Cardiac muscle cell (in vitro differentiated cells and primary cell): ENCODE results near the gene RGL2. TPM values are rescaled to one million over a fixed set of nuclear protein-coding genes. Genes with fewer than 3 reads are reported as not detected.
A peak's percentile ranks its signal among the peaks of the same experiment; 100 is the strongest.

Source experiments
- DNase-seq, 2 donors: peaks; one replicate each; pipeline versions ENCODE4 v3.0.0 to v3.0.0-alpha.2; 2010 to 2017; ENCODE audit warnings: low read depth in 1 of 2, low spot score in 1 of 2
- H3K27ac ChIP-seq: fragments of 200-600 bp; sonication (generic); 2 replicates; pipeline ENCODE4 v1.5.1; 2016
- H3K27me3 ChIP-seq: fragments of 200-600 bp; sonication (generic); 2 replicates; pipeline ENCODE4 v1.6.0; 2016; ENCODE audit warnings: control low read depth
- H3K36me3 ChIP-seq: fragments of 200-600 bp; sonication (generic); 2 replicates; pipeline ENCODE4 v1.5.1; 2016; ENCODE audit warnings: control low read depth
- H3K4me1 ChIP-seq: fragments of 200-600 bp; sonication (generic); 2 replicates; pipeline ENCODE4 v1.8.1; 2017; ENCODE audit warnings: low read depth, mild to moderate bottlenecking, mixed run types
- H3K4me3 ChIP-seq: fragments of 200-600 bp; sonication (generic); 2 replicates; pipeline ENCODE4 v1.5.1; 2016; ENCODE audit warnings: mild to moderate bottlenecking
- H3K9me3 ChIP-seq: fragments of 200-600 bp; sonication (generic); 2 replicates; pipeline ENCODE4 v1.5.1; 2017; ENCODE audit warnings: low read depth, mild to moderate bottlenecking, control low read depth
- polyA plus RNA-seq: library from polyadenylated mRNA; unstranded; fragments of >200 nt; fragmentation: Nextera tagmentation; extraction: Ambion mirVana; gene quantifications from 2 replicates; pipeline ENCODE4 v1.2.1, GENCODE V29; 2016
- total RNA-seq: library from RNA; depleted of rRNA; stranded (reverse); fragments of >200 nt; gene quantifications from 2 replicates; pipeline ENCODE4 v1.2.3, GENCODE V29; 2016
- TF ChIP-seq, protein P1 (sequence below): IDR thresholded peaks from 2 replicates; pipeline ENCODE4 v1.5.1; 2012; ENCODE audit warnings: low read depth, mild to moderate bottlenecking, low read length

Gene RGL2
- total and polyA plus RNA-seq, 2 experiments from 2014 or later, result 86.1 to 89.8 TPM

GRCh38 chr6:33251395-33252012 is 47.2 kb downstream of the RGL2 start:
- TF ChIP-seq, protein P1, sequence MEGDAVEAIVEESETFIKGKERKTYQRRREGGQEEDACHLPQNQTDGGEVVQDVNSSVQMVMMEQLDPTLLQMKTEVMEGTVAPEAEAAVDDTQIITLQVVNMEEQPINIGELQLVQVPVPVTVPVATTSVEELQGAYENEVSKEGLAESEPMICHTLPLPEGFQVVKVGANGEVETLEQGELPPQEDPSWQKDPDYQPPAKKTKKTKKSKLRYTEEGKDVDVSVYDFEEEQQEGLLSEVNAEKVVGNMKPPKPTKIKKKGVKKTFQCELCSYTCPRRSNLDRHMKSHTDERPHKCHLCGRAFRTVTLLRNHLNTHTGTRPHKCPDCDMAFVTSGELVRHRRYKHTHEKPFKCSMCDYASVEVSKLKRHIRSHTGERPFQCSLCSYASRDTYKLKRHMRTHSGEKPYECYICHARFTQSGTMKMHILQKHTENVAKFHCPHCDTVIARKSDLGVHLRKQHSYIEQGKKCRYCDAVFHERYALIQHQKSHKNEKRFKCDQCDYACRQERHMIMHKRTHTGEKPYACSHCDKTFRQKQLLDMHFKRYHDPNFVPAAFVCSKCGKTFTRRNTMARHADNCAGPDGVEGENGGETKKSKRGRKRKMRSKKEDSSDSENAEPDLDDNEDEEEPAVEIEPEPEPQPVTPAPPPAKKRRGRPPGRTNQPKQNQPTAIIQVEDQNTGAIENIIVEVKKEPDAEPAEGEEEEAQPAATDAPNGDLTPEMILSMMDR, result no peak
- Histone ChIP-seq H3K4me1 (no peaks in the 10 kb centered on the region), H3K4me3 (no peak overlapping the region), H3K27ac (no peak overlapping the region), H3K27me3 (peaks cover 4% of the 10 kb centered on the region), H3K36me3 (no peaks in the 10 kb centered on the region), H3K9me3 (no peaks in the 10 kb centered on the region)
- no peak for DNase-seq

DNA sequence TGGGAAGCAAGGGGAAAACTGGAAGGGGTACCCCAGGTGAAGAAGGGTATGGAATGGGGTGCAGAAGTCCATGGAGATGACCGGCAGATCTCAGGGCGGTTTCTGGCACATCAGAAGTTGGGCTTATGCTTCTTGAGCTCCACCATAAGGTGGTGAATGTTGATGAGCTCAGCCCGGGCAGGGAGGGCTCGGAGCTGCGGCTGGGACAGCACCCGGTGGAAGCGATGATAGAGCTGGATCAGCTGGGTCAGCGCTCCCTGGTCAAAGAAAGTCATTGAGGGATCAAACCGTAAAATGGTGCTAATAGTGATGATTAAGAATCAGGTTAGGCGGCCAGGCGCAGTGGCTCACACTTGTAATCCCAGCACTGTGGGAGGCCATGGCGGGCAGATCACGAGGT is 48.0 kb downstream of the RGL2 start:
- Histone ChIP-seq H3K9me3 (no peaks in the 10 kb centered on the region), H3K4me1 (no peaks in the 10 kb centered on the region), H3K4me3 (no peak overlapping the region), H3K27me3 (peaks cover 5% of the 10 kb centered on the region), H3K27ac (no peak overlapping the region), H3K36me3 (no peaks in the 10 kb centered on the region)
- TF ChIP-seq, protein P1, result no peak
- DNase-seq, result no peak

DNA sequence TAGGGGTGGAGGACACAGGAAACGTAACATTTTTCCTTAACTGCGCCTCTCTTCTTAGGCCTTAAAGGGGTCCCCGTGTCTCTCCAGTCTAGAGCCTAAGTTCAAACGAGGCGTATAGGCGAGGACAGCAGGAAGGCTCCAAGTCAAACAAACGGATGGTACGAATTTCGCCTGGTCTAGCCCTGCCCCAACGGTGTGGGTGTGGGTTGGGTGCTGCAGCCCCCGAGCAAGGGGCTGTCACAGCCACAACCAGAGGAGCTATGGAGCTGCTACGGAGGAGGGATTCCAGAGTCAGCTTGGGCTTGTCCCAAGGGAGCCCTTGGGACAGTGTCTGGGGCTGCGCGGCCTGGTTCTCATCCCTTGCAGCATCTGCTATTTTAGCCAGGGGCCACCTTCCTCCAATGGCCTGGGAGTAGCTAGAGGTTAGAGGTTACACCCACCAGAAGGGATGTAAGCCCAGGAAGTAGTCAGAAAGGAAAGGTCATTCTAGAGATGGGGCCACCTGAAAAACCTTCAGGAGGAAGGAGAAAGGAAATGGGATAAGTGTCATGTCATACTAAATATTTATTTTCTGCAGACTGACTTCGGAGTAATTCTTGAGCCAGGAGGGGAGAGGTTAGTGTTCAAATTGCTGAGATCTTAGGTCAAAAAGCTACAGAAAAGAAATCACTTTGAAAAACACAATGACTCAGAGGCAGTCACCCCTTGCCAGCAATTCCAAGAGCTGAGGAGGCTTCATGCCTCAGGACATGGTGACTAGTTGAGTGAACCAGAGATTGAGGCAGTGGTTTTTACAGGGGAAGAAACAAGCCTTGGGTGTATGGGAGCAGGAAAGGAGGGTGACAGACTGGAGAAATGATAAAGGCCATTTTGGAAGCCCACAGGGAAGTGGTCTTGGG is 48.8 kb downstream of the RGL2 start:
- TF ChIP-seq, protein P1, result no peak
- peak in 1 of 2 donors; percentile 69 for DNase-seq

GRCh38 chr6:33248932-33249731 is 49.6 kb downstream of the RGL2 start:
- TF ChIP-seq, protein P1, result peak; percentile 14
- peak; percentile 99 to 100 for DNase-seq

More for the DNA sequence above, 48.8 kb downstream of the RGL2 start:
- peak overlapping the region; percentile 45 for H3K4me3 ChIP-seq
- no peaks in the 10 kb centered on the region for H3K9me3 ChIP-seq
- H3K36me3 ChIP-seq, result no peaks in the 10 kb centered on the region
- no peaks in the 10 kb centered on the region for H3K4me1 ChIP-seq
- peaks cover 5% of the 10 kb centered on the region for H3K27me3 ChIP-seq
- H3K27ac ChIP-seq, result peak overlapping the region; percentile 77

GRCh38 chr6:33248643-33248931 is 50.2 kb downstream of the RGL2 start:
- TF ChIP-seq, protein P1, result no peak
- Histone ChIP-seq H3K27ac (no peak overlapping the region), H3K36me3 (no peaks in the 10 kb centered on the region), H3K4me3 (peak overlapping the region; percentile 45), H3K27me3 (peaks cover 5% of the 10 kb centered on the region), H3K4me1 (no peaks in the 10 kb centered on the region), H3K9me3 (no peaks in the 10 kb centered on the region)
- DNase-seq, result peak in 1 of 2 donors; percentile 61

More at GRCh38 chr6:33248932-33249731, 49.6 kb downstream of the RGL2 start:
- Histone ChIP-seq H3K36me3 (no peaks in the 10 kb centered on the region), H3K9me3 (no peaks in the 10 kb centered on the region), H3K4me3 (peak overlapping the region; percentile 45), H3K27me3 (peaks cover 5% of the 10 kb centered on the region), H3K4me1 (no peaks in the 10 kb centered on the region), H3K27ac (peak overlapping the region; percentile 77)
